ENCODE data around the gene SNAPC2.

SNAPC2 gene

GRCh38 chr19:7911508-7912143 lies 8.5 kb upstream of the SNAPC2 start:
- FAIRE-seq = no peak
- no peak for DNase-seq (ENCODE audit: insufficient read length, low spot score)
- TF ChIP-seq CTCF (IDR thresholded peaks at IDR 0.05; ENCODE audit: insufficient read depth, missing control alignments) = no peak

- FAIRE-seq (no peak), DNase-seq (ENCODE audit: insufficient read length, low spot score) (no peak)
- no peak for TF ChIP-seq CTCF (IDR thresholded peaks at IDR 0.05; ENCODE audit: insufficient read depth, missing control alignments)
These were observed 7.9 kb upstream of the SNAPC2 start for GRCh38 chr19:7912144-7912696.

- no peak for FAIRE-seq
- no peak for TF ChIP-seq CTCF (IDR thresholded peaks at IDR 0.05; ENCODE audit: insufficient read depth, missing control alignments)
- DNase-seq (ENCODE audit: insufficient read length, low spot score) = no peak
These were observed 7.2 kb upstream of the SNAPC2 start for GRCh38 chr19:7912697-7913564.

GRCh38 chr19:7913652-7914051 lies 6.5 kb upstream of the SNAPC2 start:
- FAIRE-seq (no peak), DNase-seq (ENCODE audit: insufficient read length, low spot score) (no peak)
- TF ChIP-seq CTCF (IDR thresholded peaks at IDR 0.05; ENCODE audit: insufficient read depth, missing control alignments) = no peak

GRCh38 chr19:7914099-7914498 lies 6.0 kb upstream of the SNAPC2 start:
- FAIRE-seq (no peak), DNase-seq (ENCODE audit: insufficient read length, low spot score) (no peak)
- TF ChIP-seq CTCF (IDR thresholded peaks at IDR 0.05; ENCODE audit: insufficient read depth, missing control alignments) = no peak

GRCh38 chr19:7914598-7915045 lies 5.5 kb upstream of the SNAPC2 start, which contains the start of gene TGFBR3L:
Gene TGFBR3L, plus strand, starts transcription at chr19:7914830.
- no peak for DNase-seq (ENCODE audit: insufficient read length, low spot score)
- no peak for TF ChIP-seq CTCF (IDR thresholded peaks at IDR 0.05; ENCODE audit: insufficient read depth, missing control alignments)
- FAIRE-seq = no peak
